A549 (cell line): Measurements from ENCODE around the gene HIVEP3. TPM values are rescaled to one million over a fixed set of nuclear protein-coding genes. Genes with fewer than 3 reads are reported as not detected.

Experiments used
- ATAC-seq, 2 experiments: fragments of 200-7000 bp in 1 of 2; fragments of >200 bp in 1 of 2; cut with Nextera tagmentation in 1 of 2; cut with Tn5 transposase in 1 of 2; 3 replicates each; pipeline versions ENCODE4 v1.8.0 to v1.9.1; 2018 to 2020; ENCODE audit warnings: mild to moderate bottlenecking in 1 of 2, moderate library complexity in 1 of 2
- CTCF ChIA-PET: fragments of 300-600 bp; sonication (Branson Sonifier 250); formaldehyde crosslinking; extraction: SDS; loops from one replicate; lab custom pipeline; 2021; ENCODE audit warnings: antibody characterized with exemption, inconsistent platforms; lab: Yijun Ruan, JAX
- POLR2A ChIA-PET: fragments of 350-600 bp; formaldehyde crosslinking; extraction: SDS; loops from one replicate; lab custom pipeline; 2021; ENCODE audit warnings: antibody characterized with exemption, inconsistent platforms; lab: Yijun Ruan, JAX
- DNase-seq, 2 experiments: peaks; one replicate each; pipeline versions ENCODE4 v3.0.0 to v3.0.0-alpha.2; 2011 to 2016; ENCODE audit warnings: low read depth in 1 of 2, low spot score in 1 of 2
- FAIRE-seq: peaks from 2 replicates; lab custom pipeline; 2011; peaks lifted over from hg19 to GRCh38; lab: Jason Lieb, UNC
- H3K27ac ChIP-seq, 2 experiments: fragments of >200 bp; sonication (Bioruptor Twin); formaldehyde crosslinking; 3 replicates each; pipeline ENCODE4 v1.5.1; 2016 to 2017
- H3K4me1 ChIP-seq: fragments of >200 bp; sonication (Bioruptor Twin); formaldehyde crosslinking; 3 replicates; pipeline ENCODE4 v1.6.1; 2016
- H3K4me2 ChIP-seq: fragments of >200 bp; sonication (Bioruptor Twin); formaldehyde crosslinking; 3 replicates; pipeline ENCODE4 v1.6.1; 2016
- H3K4me3 ChIP-seq: fragments of >200 bp; sonication (Bioruptor Twin); formaldehyde crosslinking; 3 replicates; pipeline ENCODE4 v1.5.1; 2016
- H3K9me3 ChIP-seq: fragments of >200 bp; sonication (Bioruptor Twin); formaldehyde crosslinking; 3 replicates; pipeline ENCODE4 v1.6.1; 2016
- BHLHE40 ChIP-seq: IDR thresholded peaks from 2 replicates; pipeline ENCODE4 v1.6.1; 2012; ENCODE audit warnings: low read depth, low read length, inconsistent platforms
- CEBPB ChIP-seq, 2 experiments: fragments of >200 bp in 1 of 2; sonication (Bioruptor Twin) in 1 of 2; formaldehyde crosslinking in 1 of 2; IDR thresholded peaks; 2 replicates each; pipeline ENCODE4 v1.6.1; 2012 to 2016
- CHD2 ChIP-seq: fragments of 150-350 bp; IDR thresholded peaks from 2 replicates; pipeline ENCODE4 v1.6.1; 2014; ENCODE audit warnings: low read length; ENCODE audit not compliant: partially characterized antibody
- EHF ChIP-seq: fragments of 250-450 bp; sonication (Bioruptor Pico); IDR thresholded peaks from 2 replicates; pipeline ENCODE4 v1.5.0; 2020; ENCODE audit warnings: mild to moderate bottlenecking
- EHMT2 ChIP-seq: fragments of 200-600 bp; sonication (generic); IDR thresholded peaks from 2 replicates; pipeline ENCODE4 v1.6.1; 2016; ENCODE audit warnings: antibody characterized with exemption, low read depth, mild to moderate bottlenecking, moderate library complexity
- ESRRA ChIP-seq: fragments of 150-350 bp; IDR thresholded peaks from 2 replicates; pipeline ENCODE4 v1.6.1; 2014; ENCODE audit warnings: mild to moderate bottlenecking, low read length, borderline replicate concordance
- FOSB ChIP-seq: fragments of 250-450 bp; sonication (Bioruptor Pico); IDR thresholded peaks from 2 replicates; pipeline ENCODE4 v1.5.0; 2020; ENCODE audit warnings: mild to moderate bottlenecking, moderate library complexity
- HDAC2 ChIP-seq: fragments of 200-600 bp; sonication (generic); IDR thresholded peaks from 2 replicates; pipeline ENCODE4 v1.6.1; 2016
- HEYL ChIP-seq: fragments of 250-450 bp; sonication (Bioruptor Pico); IDR thresholded peaks from 2 replicates; pipeline ENCODE4 v1.8.0; 2021; ENCODE audit warnings: mild to moderate bottlenecking, moderate library complexity
- HOXB5 ChIP-seq: fragments of 250-450 bp; sonication (Bioruptor Pico); IDR thresholded peaks from 2 replicates; pipeline ENCODE4 v1.5.0; 2020; ENCODE audit warnings: mild to moderate bottlenecking, moderate library complexity
- KDM1A ChIP-seq: fragments of 200-600 bp; sonication (generic); IDR thresholded peaks from 2 replicates; pipeline ENCODE4 v1.6.1; 2016; ENCODE audit warnings: low read depth, mild to moderate bottlenecking
- MAZ ChIP-seq: fragments of 150-350 bp; IDR thresholded peaks from 2 replicates; pipeline ENCODE4 v1.6.1; 2014; ENCODE audit warnings: antibody characterized with exemption, low read depth, low read length, borderline replicate concordance
- NPAS2 ChIP-seq: fragments of 250-450 bp; sonication (Bioruptor Pico); IDR thresholded peaks from 2 replicates; pipeline ENCODE4 v1.8.0; 2022; ENCODE audit warnings: mild to moderate bottlenecking, moderate library complexity, borderline replicate concordance
- POLR2A ChIP-seq: IDR thresholded peaks from 2 replicates; pipeline ENCODE4 v1.6.1; 2012; ENCODE audit warnings: mild to moderate bottlenecking, low read length
- RFX5 ChIP-seq: fragments of 450-650 bp; IDR thresholded peaks from 2 replicates; pipeline ENCODE4 v1.7.1; 2014; ENCODE audit warnings: antibody characterized with exemption, mild to moderate bottlenecking, moderate library complexity
- TP53 ChIP-seq: fragments of 250-450 bp; sonication (Bioruptor Pico); IDR thresholded peaks from 2 replicates; pipeline ENCODE4 v1.5.0; 2021; ENCODE audit warnings: mild to moderate bottlenecking, moderate library complexity
- ZNF302 ChIP-seq: fragments of 250-450 bp; sonication (Bioruptor Pico); IDR thresholded peaks from 2 replicates; pipeline ENCODE4 v1.9.0; 2021; ENCODE audit warnings: inconsistent platforms, mild to moderate bottlenecking, moderate library complexity
- WGBS: methylation state at CpG from one replicate; pipeline ENCODE4 v1.1.6; 2017; ENCODE audit errors: missing lambda C conversion rate; 5-methylcytosine and 5-hydroxymethylcytosine counted together
- polyA plus RNA-seq, 4 experiments: library from polyadenylated mRNA; depleted of rRNA in 3 of 4; stranded (reverse); fragments of >200 nt; fragmentation: RNase III in 1 of 4; extraction: RNeasy Plus Mini Kit Qiagen cat#74134 plus additional on column Dnase treatment in 1 of 4; gene quantifications; 2 replicates in 3 of 4; 3 replicates in 1 of 4; pipeline ENCODE4 v1.2.3, GENCODE V29; 2011 to 2017
- TF ChIP-seq, protein P1 (sequence below): fragments of 250-450 bp; sonication (Bioruptor Pico); IDR thresholded peaks from 2 replicates; pipeline ENCODE4 v1.5.0; 2020; ENCODE audit warnings: low read depth, mild to moderate bottlenecking, moderate library complexity
- TF ChIP-seq, protein P2 (sequence below): fragments of >200 bp; sonication (Bioruptor Twin); formaldehyde crosslinking; IDR thresholded peaks from 3 replicates; pipeline ENCODE4 v1.6.1; 2016
- TF ChIP-seq, protein P3 (sequence below): fragments of 450-650 bp; IDR thresholded peaks from 2 replicates; pipeline ENCODE4 v1.6.1; 2014; ENCODE audit warnings: antibody characterized with exemption
- TF ChIP-seq, protein P4 (sequence below): IDR thresholded peaks from 2 replicates; pipeline ENCODE4 v1.6.1; 2012
- TF ChIP-seq, protein P5 (sequence below): fragments of 150-350 bp; IDR thresholded peaks from 2 replicates; pipeline ENCODE4 v1.6.1; 2014; ENCODE audit warnings: low read depth, mild to moderate bottlenecking, low read length
- TF ChIP-seq, protein P6 (sequence below): fragments of 250-450 bp; sonication (Bioruptor Pico); IDR thresholded peaks from 2 replicates; pipeline ENCODE4 v1.5.0; 2021; ENCODE audit warnings: mild to moderate bottlenecking, moderate library complexity, borderline replicate concordance
- TF ChIP-seq, protein P7 (sequence below): fragments of >200 bp; sonication (Bioruptor Twin); formaldehyde crosslinking; IDR thresholded peaks from 2 replicates; pipeline ENCODE4 v1.6.1; 2016

HIVEP3 gene
- polyA plus RNA-seq, 2 of the 4 experiments (the other 2 are of a cell fraction), result 1.5 to 2.0 TPM

DNA sequence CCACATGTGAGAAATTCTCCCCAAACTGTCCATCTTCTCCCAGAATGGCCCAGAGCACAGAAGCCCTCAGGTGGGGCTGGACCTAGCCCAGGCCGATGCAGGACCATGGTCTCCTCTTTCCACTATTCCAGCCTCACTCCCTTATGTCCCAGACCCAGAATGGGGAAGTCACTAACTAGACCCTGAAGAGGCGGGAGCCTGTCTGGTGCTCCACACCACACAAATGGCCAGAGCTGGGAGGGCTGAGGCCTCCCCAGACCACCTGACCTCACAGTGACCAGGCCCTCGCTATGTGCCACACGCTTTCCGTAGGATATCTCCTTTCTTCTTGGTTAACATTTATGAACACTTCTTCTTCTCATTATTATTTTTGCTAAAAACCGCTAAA is 379.3 kb downstream of the HIVEP3 start:
- H3K4me2 ChIP-seq, result no peak overlapping the region
- CTCF ChIA-PET, result interaction anchor here (1.4 to 2.5 kb wide), 2 partner anchors 23 to 34 kb away, joined by 3 to 13 read pairs; no protein-coding TSS in a partner anchor
- ATAC-seq, result no peak
- TF ChIP-seq ZNF302 (CRISPR knock-in tag), result no peak
- no peak for TF ChIP-seq NPAS2 (CRISPR knock-in tag)
- TF ChIP-seq, protein P1, sequence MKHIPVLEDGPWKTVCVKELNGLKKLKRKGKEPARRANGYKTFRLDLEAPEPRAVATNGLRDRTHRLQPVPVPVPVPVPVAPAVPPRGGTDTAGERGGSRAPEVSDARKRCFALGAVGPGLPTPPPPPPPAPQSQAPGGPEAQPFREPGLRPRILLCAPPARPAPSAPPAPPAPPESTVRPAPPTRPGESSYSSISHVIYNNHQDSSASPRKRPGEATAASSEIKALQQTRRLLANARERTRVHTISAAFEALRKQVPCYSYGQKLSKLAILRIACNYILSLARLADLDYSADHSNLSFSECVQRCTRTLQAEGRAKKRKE, result no peak
- no peak for TF ChIP-seq HDAC2
- TF ChIP-seq, protein P2, sequence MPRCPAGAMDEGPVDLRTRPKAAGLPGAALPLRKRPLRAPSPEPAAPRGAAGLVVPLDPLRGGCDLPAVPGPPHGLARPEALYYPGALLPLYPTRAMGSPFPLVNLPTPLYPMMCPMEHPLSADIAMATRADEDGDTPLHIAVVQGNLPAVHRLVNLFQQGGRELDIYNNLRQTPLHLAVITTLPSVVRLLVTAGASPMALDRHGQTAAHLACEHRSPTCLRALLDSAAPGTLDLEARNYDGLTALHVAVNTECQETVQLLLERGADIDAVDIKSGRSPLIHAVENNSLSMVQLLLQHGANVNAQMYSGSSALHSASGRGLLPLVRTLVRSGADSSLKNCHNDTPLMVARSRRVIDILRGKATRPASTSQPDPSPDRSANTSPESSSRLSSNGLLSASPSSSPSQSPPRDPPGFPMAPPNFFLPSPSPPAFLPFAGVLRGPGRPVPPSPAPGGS, result no peak
- no peak for TF ChIP-seq HEYL (CRISPR knock-in tag)
- TF ChIP-seq, all 56 proteins: peak for 0
- no peak for FAIRE-seq
- Histone ChIP-seq H3K4me1 (no peaks in the 10 kb centered on the region), H3K27ac (no peak overlapping the region), H3K9me3 (no peaks in the 10 kb centered on the region), H3K4me3 (no peak overlapping the region)
- no peak for DNase-seq
- POLR2A ChIA-PET, result no interaction called here
- 77% methylated on average over 6 of the region's 6 CpGs for WGBS

DNA sequence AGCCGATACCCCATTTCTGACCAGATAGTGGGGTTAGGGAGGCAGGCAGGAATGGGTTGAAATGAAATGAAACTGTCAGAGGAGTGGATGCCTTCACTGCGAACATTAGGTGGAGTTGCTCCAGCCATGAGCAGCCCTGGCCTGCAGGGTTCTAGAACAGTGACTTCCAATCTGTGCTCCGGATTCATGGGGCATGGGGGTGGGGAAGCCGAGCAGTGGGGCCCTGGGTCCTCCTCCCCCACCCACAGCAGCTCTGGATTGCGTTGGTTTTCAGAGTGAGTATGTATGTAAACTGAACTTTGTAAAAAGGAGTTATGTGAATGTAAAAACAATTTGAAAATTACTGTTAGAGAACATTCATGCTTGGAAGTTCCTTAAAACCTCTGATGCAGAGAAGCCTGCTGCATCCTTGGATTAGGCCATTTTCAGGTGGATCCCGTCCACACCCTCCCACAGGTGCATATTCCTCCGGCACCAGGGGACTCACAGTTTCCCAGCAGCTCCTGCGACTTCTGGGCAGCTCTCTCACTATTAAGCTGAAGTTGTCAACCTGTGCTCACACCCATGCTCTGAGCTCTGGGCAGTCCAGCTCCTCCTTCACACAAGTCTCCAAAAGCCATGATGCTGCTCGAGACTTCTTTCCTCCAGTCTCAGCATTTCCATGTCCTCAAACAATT is 379.8 kb downstream of the HIVEP3 start:
- WGBS, result 63% methylated on average over 7 of the region's 9 CpGs
- FAIRE-seq, result no peak

DNA sequence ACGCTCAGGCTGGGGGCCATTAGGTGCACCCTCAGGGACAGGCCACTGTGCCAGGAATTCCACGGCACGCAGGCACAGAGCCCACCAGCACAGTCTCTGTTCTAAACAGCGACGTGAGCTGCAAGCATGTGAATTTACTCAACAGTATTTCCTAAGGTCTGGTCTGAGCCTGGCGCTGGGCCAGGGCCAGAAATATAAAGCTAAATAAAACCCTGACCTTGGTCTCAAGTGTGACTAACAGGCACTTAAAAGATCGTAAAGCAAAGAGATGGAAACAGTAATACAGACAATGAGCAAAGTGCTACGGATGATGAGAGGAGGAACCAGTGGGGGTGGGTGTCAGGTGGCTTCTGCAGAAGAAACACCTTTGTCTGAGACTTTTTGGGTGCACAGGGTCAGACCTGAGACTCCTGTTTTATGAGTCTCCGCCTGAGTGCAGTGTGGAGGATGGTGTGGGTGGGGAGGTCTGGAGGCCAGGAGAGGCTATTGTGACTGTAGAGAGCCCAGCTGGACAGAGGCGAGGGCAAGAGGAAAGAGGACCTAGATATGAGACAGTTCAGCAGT is 380.9 kb downstream of the HIVEP3 start:
- DNase-seq (peak in 1 of 2 experiments; percentile 5), ATAC-seq (no peak), FAIRE-seq (no peak)
- ChIA-PET CTCF (interaction anchor here (1.8 to 1.9 kb wide), 2 partner anchors 22 to 35 kb away, joined by 5 read pairs; no protein-coding TSS in a partner anchor), POLR2A (no interaction called here)
- H3K9me3 ChIP-seq, result no peaks in the 10 kb centered on the region
- TF ChIP-seq CHD2, result no peak
- TF ChIP-seq TP53, result no peak
- no peak for TF ChIP-seq CEBPB (IDR thresholded peaks at IDR 0.05)
- TF ChIP-seq POLR2A, result no peak
- TF ChIP-seq, protein P3, sequence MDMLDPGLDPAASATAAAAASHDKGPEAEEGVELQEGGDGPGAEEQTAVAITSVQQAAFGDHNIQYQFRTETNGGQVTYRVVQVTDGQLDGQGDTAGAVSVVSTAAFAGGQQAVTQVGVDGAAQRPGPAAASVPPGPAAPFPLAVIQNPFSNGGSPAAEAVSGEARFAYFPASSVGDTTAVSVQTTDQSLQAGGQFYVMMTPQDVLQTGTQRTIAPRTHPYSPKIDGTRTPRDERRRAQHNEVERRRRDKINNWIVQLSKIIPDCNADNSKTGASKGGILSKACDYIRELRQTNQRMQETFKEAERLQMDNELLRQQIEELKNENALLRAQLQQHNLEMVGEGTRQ, result no peak
- no peak for TF ChIP-seq HOXB5 (CRISPR knock-in tag)
- TF ChIP-seq, protein P4, sequence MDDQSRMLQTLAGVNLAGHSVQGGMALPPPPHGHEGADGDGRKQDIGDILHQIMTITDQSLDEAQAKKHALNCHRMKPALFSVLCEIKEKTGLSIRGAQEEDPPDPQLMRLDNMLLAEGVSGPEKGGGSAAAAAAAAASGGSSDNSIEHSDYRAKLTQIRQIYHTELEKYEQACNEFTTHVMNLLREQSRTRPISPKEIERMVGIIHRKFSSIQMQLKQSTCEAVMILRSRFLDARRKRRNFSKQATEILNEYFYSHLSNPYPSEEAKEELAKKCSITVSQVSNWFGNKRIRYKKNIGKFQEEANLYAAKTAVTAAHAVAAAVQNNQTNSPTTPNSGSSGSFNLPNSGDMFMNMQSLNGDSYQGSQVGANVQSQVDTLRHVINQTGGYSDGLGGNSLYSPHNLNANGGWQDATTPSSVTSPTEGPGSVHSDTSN, result no peak
- TF ChIP-seq HDAC2, result no peak
- TF ChIP-seq, protein P5, sequence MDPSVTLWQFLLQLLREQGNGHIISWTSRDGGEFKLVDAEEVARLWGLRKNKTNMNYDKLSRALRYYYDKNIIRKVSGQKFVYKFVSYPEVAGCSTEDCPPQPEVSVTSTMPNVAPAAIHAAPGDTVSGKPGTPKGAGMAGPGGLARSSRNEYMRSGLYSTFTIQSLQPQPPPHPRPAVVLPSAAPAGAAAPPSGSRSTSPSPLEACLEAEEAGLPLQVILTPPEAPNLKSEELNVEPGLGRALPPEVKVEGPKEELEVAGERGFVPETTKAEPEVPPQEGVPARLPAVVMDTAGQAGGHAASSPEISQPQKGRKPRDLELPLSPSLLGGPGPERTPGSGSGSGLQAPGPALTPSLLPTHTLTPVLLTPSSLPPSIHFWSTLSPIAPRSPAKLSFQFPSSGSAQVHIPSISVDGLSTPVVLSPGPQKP, result no peak
- TF ChIP-seq EHMT2, result no peak
- no peak for TF ChIP-seq KDM1A
- TF ChIP-seq BHLHE40, result no peak
- TF ChIP-seq RFX5, result no peak
- H3K4me3 ChIP-seq, result no peak overlapping the region
- H3K27ac ChIP-seq, result no peak overlapping the region
- H3K4me2 ChIP-seq, result no peak overlapping the region
- no peaks in the 10 kb centered on the region for H3K4me1 ChIP-seq
- WGBS, result 49% methylated on average over 7 of the region's 10 CpGs

More for the DNA sequence above, 379.8 kb downstream of the HIVEP3 start:
- H3K4me2 ChIP-seq, result no peak overlapping the region
- H3K4me3 ChIP-seq, result no peak overlapping the region
- no peak for DNase-seq
- ATAC-seq, result no peak
- POLR2A ChIA-PET, result no interaction called here
- H3K9me3 ChIP-seq, result no peaks in the 10 kb centered on the region
- TF ChIP-seq, protein P6, sequence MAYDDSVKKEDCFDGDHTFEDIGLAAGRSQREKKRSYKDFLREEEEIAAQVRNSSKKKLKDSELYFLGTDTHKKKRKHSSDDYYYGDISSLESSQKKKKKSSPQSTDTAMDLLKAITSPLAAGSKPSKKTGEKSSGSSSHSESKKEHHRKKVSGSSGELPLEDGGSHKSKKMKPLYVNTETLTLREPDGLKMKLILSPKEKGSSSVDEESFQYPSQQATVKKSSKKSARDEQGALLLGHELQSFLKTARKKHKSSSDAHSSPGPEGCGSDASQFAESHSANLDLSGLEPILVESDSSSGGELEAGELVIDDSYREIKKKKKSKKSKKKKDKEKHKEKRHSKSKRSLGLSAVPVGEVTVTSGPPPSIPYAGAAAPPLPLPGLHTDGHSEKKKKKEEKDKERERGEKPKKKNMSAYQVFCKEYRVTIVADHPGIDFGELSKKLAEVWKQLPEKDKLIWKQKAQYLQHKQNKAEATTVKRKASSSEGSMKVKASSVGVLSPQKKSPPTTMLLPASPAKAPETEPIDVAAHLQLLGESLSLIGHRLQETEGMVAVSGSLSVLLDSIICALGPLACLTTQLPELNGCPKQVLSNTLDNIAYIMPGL, result no peak
- TF ChIP-seq, protein P3, result no peak
- no peak for TF ChIP-seq ESRRA
- TF ChIP-seq MAZ, result no peak
- TF ChIP-seq EHF (CRISPR knock-in tag), result no peak
- no peak for TF ChIP-seq POLR2A
- TF ChIP-seq FOSB (CRISPR knock-in tag), result no peak
- TF ChIP-seq HOXB5 (CRISPR knock-in tag), result no peak
- no peak for TF ChIP-seq EHMT2
- TF ChIP-seq, protein P7, sequence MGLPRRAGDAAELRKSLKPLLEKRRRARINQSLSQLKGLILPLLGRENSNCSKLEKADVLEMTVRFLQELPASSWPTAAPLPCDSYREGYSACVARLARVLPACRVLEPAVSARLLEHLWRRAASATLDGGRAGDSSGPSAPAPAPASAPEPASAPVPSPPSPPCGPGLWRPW, result no peak
- no peak overlapping the region for H3K27ac ChIP-seq
- CTCF ChIA-PET, result interaction anchor here (1.4 to 2.5 kb wide), 3 partner anchors 23 to 35 kb away, joined by 3 to 13 read pairs (median 5); no protein-coding TSS in a partner anchor
- H3K4me1 ChIP-seq, result no peaks in the 10 kb centered on the region
